GM08714 (cell line): ENCODE measurements around the gene NT5C2.
"Not testable (repeated sequence)": the region's sequence is repeated elsewhere in the genome, so short reads cannot be mapped to it uniquely, and the experiment has no call there.

Experiments
- H3K4me3 ChIP-seq: fragments of 200-500 bp; sonication (Bioruptor generic); 2 replicates; pipeline ENCODE4 v1.5.1; 2014; ENCODE audit warnings: mild to moderate bottlenecking, low read length, inconsistent platforms
- ZNF274 ChIP-seq: IDR thresholded peaks from 2 replicates; pipeline ENCODE4 v1.6.1; 2012; ENCODE audit warnings: mild to moderate bottlenecking, low read depth, low read length

The NT5C2 gene

GRCh38 chr10:103207141-103207540 is 14.1 kb upstream of the NT5C2 start:
- H3K4me3 ChIP-seq, result no peak overlapping the region
- TF ChIP-seq ZNF274, result no peak

GRCh38 chr10:103206715-103207114 is 13.6 kb upstream of the NT5C2 start:
- H3K4me3 ChIP-seq, result not testable (repeated sequence)

- not testable (repeated sequence) for H3K4me3 ChIP-seq
These were observed 12.3 kb upstream of the NT5C2 start for GRCh38 chr10:103205401-103205800.

GRCh38 chr10:103204353-103205255 is 11.5 kb upstream of the NT5C2 start:
- no peak overlapping the region for H3K4me3 ChIP-seq
- no peak for TF ChIP-seq ZNF274

- no peak overlapping the region for H3K4me3 ChIP-seq
These were observed 10.4 kb upstream of the NT5C2 start for GRCh38 chr10:103203466-103203865.

GRCh38 chr10:103202319-103202718 is 9.2 kb upstream of the NT5C2 start:
- H3K4me3 ChIP-seq, result no peak overlapping the region
- TF ChIP-seq ZNF274, result no peak

More at GRCh38 chr10:103203466-103203865, 10.4 kb upstream of the NT5C2 start:
- no peak for TF ChIP-seq ZNF274

GRCh38 chr10:103199488-103199887 is 6.4 kb upstream of the NT5C2 start:
- no peak for TF ChIP-seq ZNF274

GRCh38 chr10:103198648-103199047 is 5.6 kb upstream of the NT5C2 start:
- no peak for TF ChIP-seq ZNF274

More at GRCh38 chr10:103199488-103199887, 6.4 kb upstream of the NT5C2 start:
- no peak overlapping the region for H3K4me3 ChIP-seq

GRCh38 chr10:103197903-103198302 is 4.8 kb upstream of the NT5C2 start:
- no peak for TF ChIP-seq ZNF274
- no peak overlapping the region for H3K4me3 ChIP-seq

More at GRCh38 chr10:103198648-103199047, 5.6 kb upstream of the NT5C2 start:
- no peak overlapping the region for H3K4me3 ChIP-seq

GRCh38 chr10:103197174-103197573 is 4.1 kb upstream of the NT5C2 start:
- TF ChIP-seq ZNF274, result no peak
- no peak overlapping the region for H3K4me3 ChIP-seq

GRCh38 chr10:103196516-103196915 is 3.4 kb upstream of the NT5C2 start:
- TF ChIP-seq ZNF274, result no peak

GRCh38 chr10:103193820-103194529 is 903 bp upstream of the NT5C2 start:
- TF ChIP-seq ZNF274, result no peak
- peak overlapping the region; percentile 62; the same call in 1 of the 2 replicates for H3K4me3 ChIP-seq

More at GRCh38 chr10:103196516-103196915, 3.4 kb upstream of the NT5C2 start:
- no peak overlapping the region for H3K4me3 ChIP-seq

- no peak for TF ChIP-seq ZNF274
- peak overlapping the region; percentile 88 for H3K4me3 ChIP-seq
These were observed 493 bp downstream of the NT5C2 start for GRCh38 chr10:103192451-103193106.

- TF ChIP-seq ZNF274, result no peak
- H3K4me3 ChIP-seq, result peak overlapping the region; percentile 88
These were observed 1.0 kb downstream of the NT5C2 start for GRCh38 chr10:103192089-103192450.

- H3K4me3 ChIP-seq, result peak overlapping the region; percentile 88
These were observed 1.9 kb downstream of the NT5C2 start for GRCh38 chr10:103191198-103191597.
